GM03348 (cell line): ENCODE measurements around the gene MAP2K5.

Experiments used
- DNase-seq: peaks from one replicate; pipeline ENCODE4 v3.0.0; 2012; ENCODE audit warnings: low spot score

The MAP2K5 gene

DNA sequence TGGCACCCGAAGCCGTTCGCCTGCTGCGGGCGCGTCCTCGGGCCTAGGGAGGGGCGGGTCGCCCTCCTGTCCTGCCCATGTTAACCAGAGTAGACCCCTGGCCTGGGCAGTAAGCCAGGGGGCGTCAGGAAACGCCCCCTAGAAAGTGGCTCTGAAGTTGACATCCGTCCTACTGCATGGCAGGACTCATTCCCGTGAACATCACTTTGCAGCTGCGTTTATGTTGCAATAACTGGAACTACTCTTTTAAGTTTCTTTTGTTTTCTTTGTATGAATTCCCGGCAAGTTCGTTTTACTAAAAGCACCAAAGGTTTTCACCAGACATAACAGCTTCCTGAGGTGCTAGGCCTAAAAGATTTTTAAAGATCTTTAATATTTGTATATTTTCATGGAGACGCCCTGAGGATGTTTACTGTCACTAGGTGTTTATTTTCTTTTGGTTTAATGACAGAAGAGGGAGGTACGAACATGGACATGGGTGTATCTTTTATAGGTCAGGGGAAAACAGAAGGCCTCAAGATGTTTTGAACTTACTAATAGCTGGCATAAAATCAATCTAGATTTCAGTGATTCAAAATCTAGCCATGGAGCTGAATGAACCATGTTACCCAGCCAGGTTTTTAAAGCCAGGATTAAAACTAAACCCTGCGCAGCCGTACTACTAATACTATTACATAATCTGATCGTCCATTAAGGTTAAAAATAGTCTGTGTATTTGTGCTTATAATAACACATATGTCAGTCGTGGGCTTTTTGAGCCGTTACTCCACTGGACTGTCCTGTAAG, 20.5 kb upstream of the MAP2K5 start:
- DNase-seq = peak; percentile 48

DNA sequence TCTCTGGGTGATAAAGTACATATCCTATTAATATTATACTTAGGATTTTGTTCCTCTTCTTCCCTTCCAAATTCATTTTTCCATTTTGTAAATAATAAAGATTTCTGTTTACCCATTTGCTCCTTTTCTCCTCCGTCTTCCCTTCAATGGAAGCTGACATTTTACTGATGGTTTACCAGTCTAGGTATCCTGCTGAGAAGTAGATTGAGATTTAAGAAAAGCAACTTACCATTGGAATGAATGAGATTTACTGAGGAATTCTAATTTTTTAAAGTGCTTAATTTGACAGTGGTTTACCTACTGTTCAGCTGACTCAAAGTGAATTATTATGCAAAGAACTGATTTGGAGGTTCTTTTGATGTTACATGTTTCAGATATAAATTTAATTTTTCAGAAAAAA, 19.2 kb upstream of the MAP2K5 start:
- no peak for DNase-seq

DNA sequence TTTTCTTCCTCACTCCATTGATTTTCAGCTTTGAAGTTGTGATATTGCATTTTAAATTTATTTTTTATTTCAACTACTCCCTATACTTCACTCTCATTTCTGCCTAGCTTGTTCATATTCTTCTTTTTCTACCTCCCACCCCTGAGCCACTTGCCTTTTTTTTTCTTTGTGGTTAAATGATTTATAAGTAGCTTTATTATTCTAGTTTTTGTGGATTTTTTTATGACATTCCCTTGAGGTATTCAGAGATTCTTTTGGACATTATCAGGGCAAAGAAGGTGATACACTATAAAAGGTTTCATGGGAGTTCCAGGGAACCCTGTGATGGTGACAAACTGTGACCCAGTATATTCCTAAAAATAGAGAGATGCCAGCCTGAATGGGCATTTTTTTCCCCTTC, 18.3 kb upstream of the MAP2K5 start:
- no peak for DNase-seq

DNA sequence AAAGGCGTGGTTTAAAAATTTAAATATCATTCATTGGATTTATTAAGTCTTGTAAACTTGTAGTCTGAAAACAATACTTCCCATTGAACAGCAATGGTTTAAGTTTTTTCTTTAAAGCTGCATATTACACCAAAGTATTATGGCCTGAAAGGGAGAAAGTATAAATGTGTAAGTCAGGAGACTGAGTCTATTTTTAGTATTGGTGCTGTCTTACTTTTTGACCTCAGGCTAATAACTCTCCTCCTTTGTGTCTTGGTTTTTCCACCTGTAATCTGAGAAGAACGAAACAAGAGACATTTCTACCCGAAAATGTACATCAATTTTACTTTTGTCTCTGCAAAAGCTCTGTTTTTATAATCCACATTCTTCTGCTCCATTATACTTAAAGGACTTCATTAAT, 14.0 kb upstream of the MAP2K5 start:
- no peak for DNase-seq

DNA sequence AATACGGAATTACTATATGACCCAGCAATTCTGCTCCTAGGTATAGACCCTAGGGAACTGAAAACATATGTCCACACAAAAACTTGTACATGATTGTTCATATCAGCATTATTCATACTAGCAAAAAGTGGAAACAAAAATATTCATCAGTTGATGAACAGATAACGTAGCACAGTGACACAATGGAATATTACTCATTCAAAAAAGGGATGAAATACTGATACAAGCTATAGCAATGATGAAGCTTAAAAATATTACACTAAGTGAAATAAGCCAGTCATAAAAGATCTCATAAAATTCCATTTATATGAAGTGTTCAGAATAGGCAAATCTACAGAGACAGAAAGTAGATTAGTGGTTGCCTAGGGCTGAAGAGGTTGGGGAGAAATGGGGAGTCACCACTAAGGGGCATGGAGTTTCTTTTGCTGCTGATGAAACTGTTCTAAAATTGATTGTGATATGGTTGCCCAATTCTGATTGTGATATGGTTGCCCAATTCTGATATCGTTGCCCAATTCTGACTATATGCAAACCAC, 11.1 kb upstream of the MAP2K5 start:
- DNase-seq = peak; percentile 42

DNA sequence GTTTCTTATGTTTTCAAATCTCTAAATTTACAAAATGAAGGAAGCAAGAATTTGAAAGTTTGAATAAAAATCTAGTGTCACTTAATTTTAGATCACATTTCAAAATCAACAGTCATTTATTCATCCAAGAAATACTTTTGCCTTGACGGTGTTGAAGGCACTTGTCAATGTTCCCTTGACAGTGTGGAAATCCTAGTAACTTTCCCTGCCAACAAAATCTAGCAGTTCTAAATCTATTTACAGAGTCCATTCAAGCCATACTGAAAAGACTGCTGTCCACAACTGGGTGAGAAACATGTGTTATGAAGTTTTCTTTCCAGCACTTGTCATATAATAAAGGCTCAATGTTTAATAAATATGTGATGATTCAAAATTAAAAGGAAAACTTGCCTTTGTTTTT, 8.6 kb upstream of the MAP2K5 start:
- no peak for DNase-seq

DNA sequence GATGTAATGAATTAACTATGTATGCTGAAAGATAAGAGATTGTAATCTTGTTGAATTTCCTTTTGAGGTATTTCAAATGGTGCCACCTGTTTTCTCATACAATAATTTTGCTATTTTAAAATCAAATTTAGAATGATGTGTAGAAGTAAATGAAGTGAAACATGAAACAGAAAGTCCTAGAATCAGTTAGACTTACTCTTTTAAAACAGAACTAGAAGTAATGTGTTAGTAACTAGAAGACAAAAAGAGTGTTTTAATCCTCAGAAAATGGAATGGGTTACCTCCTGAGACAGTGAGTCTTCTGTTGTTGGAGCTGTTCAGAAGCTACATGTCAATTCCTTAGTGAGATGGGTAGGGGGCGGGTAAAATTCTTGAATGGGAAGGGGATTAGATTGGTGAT, 8.1 kb upstream of the MAP2K5 start:
- no peak for DNase-seq

DNA sequence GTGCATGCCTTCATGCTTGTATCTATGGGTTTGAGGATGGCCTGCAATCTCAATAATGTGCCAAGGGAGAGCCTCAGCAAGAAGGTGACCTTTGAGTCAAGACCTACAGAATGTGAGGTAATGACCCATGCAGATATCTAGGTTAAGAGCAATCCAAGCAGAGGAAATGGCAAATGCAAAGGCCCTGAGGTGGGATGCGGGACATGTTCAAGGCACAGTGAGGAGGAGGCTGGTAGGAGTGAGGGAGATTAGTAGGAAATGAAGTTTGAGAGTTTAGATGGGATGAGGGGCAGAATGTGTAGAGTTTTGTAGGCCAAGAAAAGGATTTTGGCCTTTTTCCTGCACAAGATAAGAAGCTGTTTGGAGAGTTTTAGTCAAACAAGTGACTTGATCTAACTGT, 4.7 kb upstream of the MAP2K5 start:
- DNase-seq = no peak

DNA sequence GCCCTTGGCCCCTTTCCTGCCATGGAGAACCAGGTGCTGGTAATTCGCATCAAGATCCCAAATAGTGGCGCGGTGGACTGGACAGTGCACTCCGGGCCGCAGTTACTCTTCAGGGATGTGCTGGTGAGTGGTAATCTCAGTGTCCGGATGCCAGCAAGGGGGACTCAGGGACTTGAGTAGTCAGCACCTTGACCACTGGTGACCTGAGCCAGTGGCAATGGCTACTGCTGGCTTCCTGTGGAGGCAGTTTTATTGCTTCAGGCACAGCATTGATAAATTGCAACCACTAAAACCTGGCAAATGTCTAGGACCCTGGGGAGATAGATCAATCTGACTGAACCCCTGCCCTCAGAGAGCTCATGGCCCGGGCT, 830 bp downstream of the MAP2K5 start:
- DNase-seq = peak; percentile 36

DNA sequence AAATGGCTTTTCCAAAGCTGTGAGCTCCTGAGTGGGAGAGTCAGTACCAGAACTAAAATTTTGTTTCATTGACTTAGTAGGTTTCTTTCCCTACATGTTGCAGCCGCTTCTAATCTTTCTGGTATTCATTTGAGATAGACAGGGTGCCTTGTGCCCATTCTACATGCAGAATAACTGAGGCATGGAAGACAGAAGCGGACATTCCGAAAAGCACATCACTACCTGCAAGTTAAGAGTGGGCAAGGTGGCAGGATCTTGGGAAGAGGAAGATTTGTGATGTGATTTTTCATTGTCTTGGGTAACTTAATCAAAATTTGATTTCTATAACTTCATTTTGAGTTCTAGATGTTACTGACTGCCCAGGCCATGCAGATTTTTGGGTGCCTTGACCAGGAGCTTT, 2.0 kb downstream of the MAP2K5 start:
- DNase-seq = no peak

DNA sequence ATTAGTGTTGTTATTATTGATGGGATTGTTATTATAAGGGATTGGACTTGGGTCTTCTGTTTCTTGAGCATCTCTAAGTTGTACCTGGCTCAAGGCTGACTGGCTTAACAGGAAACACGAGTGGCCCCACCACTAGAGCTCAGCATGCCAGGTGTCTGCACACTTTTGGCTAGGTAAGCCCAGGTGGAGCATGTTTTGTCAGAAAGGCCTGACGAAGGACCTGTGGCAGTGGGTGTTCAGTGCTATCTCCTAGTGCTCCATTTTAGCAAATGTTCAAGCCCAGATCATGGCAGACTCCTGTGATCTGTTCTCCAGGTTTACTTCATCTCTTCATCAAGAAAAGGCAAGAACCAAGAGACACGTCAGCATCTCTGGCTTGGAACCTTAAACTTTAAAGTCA, 3.4 kb downstream of the MAP2K5 start:
- DNase-seq = no peak

DNA sequence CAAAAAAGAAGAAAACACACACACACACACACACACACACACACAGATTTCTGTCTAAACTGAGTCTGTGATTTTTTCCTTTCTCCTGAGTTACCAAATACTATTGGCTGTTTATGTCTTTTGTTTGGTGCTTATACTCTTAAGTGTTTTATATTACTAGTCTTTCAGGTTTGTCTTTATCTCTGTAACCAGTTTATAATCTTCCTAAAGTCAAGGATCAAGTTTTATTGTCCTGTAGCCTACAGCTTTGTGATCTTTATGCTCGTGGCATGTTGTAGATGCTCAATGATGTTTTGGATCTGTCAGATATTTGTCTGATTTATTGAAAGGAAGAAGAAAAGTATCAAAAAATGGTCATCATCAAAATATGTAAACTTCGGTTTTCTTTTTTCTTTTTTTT, 4.6 kb downstream of the MAP2K5 start:
- DNase-seq = no peak

DNA sequence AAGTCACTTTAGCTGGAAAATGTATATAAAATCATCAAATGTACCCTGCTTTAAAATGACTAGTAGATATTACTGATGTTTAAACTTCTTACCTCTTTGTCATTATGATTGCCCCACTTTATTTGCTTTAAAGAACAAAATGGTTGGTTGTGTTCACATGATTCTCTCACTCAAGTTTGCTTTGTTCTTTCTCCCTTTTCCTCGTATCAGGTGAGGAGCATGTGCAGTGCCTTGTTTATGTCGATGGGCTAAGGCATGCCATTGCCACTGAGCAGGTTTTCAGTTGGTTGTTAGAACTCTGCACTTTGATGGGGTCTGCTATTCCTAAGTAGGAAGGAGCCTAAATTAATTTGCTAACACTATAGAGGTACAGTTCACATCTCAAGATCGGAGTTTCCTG, 5.3 kb downstream of the MAP2K5 start:
- no peak for DNase-seq

DNA sequence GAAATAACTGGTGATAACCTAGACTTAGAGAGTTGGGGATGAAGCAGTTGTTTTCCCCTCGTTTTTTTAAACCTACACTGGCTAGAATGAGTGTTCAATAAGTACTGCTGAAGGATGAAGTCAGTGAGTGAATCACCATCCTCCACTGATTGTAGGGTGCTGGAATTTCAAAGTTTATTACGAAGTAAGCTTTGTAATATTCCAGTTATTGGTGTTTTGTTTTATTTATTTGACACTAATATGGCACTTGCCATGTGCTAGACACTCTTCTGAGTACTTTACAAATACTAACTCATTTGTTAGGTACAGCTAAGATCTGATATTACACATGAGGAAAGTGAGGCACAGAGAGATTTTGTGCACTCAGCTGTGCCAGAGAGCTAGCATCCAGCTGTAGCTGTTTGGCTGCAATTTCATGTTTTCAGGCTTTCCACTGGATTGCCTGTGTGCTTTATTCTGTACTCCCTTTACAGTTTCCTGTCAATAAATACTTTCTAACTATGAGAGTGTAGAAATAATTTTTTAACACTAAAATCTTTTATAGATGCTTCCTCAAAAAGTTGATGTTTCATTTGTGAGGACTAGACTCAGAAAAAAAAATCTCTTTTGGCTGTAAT, 5.8 kb downstream of the MAP2K5 start:
- peak; percentile 64 for DNase-seq

DNA sequence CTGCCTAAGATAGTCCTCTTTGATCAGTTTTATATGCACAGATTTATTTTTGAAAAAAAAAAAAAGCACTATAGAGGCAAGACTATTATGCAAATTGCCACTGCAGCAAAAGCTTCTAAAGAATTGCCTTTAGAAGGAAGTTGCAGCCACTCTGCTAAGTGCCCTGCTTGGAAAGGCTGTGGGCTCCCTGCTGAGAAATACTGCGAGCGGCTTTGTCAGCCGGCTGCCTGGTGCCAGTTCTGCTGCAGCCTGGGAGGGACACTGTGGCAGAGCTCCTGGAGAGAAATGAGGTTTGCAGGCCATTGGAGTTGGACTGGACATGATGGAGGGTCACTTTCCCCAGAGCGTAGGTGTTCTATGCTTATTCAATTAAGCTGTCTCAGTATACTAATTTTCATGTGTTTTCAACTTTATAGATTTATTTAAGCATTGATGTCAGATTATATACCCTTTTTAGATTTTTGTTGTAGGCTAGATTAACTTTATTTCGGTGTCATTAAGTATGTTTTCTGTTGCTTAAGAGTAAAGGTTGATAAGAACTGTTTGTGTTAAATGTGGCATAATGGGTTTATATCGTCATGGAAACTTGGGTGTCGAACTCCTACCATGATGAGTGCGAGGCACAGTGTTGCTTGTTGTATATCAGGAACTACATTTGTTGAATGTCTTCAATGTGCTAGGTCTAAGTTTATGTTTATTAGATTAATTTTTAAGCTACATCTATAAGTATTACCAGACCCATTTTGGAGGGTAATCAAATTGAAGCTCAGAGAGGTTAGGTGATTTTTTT, 6.6 kb downstream of the MAP2K5 start:
- DNase-seq = peak; percentile 17

DNA sequence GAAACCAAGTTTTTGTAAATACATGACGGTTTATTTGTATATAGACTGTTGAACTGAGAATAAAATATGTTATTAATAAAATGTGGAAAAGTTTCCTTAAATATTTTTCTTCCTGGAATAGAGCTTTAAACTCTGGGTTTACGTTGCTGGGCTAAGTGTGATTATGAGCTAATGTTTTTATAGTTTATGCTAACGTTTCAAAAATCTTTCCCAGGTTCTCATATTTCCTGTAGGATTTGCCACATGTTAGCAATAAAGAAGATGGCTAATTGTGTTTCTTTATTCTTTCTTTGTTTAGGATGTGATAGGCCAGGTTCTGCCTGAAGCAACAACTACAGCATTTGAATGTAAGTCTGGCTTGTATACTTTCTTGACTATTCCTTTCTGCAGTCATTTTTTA, 7.2 kb downstream of the MAP2K5 start:
- no peak for DNase-seq

DNA sequence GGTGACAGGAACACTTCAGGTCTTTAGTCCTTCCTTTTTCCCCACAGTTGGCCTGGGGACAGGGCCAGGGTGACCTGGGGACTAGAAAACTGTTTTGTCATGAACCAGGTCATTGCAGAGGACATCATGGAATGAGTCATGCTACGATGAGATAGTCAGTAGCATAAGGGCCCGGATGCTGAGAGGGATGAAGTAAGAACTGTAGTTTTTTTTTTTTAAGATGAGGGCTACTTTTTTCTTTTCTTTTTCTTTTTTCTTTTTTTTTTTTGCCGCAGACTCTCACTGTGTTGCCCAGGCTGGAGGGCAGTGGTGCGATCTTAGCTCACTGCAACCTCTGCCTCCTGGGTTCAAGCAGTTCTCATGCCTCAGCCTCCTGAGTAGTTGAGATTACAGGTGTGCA, 8.0 kb downstream of the MAP2K5 start:
- peak; percentile 23 for DNase-seq

DNA sequence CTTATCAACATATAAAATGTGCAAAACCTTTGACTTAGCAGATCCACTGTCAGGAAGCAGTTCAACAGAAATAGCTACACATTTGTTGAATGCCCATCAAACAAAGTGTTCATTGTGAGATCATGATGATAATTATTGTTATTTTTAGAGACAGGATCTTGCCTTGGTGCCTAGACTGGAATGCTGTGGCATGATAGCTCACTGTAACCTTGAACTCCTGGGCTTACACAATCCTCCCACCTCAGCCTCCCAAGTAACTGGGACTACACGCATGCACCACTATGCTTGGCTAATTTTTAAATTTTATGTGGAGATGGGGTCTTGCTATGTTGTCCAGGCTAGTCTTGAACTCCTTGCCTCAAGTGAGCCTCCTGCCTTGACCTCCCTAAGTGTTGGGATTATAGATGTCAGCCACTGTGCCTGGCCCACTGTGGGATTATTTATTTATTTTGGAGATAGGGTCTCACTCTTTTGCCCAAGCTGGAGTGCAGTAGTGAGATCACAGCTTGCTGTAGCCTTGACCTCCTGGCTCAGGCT, 8.8 kb downstream of the MAP2K5 start:
- DNase-seq = no peak

DNA sequence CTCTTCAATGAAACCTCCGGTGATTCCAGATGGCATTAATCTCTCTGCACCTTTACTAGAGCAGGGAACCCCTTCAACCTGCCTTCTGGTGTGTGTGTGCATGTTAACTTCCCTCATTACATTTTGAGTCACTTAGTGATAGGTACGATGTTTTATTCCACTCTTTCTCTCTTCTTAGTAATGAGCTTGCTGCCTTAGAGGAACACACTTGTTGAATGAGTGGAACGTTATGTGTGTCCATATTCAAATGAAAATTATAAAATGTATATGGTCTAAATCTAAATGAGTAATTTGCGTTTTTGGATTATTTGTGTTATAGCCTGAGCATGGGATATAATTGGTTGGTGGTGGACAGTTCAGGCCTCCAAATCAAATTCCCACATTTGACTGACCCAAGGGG, 12.1 kb downstream of the MAP2K5 start:
- no peak for DNase-seq

DNA sequence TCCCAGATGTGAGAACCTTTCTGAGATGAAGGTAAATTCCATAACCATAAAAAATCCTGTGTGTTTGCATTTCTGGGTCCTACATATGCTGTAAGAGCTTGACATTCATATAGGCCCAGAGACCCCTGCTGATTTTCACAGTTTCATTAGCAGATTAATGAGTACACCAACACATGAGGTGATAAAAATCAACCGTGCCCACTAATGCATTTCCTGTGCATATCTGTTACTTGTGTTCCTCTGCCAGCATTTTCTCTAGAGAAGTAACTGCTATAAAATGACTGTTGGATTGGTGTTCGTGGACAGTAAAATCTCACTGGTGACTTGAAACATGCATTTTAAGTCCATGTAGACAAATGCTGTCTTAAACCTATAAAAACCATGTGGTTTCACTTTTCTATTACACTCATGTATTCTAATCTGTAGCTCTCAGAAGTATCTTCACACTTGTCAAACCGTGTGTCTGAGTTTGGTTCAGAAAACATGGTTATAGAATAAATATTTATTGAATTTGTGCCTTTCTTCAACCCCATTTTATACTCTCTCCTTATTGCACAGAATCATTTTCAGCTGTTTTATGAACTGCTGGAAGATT, 14.6 kb downstream of the MAP2K5 start:
- no peak for DNase-seq

DNA sequence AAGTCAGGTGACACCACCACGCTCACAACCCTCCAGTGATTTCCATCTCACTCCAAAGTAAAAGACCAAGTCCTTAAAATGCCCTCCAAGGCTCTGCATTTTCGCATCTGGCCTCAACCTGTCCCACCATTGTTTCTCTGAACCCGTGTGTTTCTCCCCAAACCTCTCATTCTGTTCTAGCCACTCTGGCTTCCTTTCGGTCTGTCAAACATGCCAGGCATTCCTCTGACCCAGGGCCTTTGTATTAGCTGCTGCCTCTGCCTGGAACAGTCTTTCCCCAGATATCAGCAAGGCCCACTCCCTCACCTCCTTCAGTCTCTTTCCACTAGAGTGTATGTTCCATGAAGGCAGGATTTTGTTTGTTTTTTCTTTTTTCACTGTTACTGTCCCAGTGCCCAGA, 16.0 kb downstream of the MAP2K5 start:
- DNase-seq = no peak

DNA sequence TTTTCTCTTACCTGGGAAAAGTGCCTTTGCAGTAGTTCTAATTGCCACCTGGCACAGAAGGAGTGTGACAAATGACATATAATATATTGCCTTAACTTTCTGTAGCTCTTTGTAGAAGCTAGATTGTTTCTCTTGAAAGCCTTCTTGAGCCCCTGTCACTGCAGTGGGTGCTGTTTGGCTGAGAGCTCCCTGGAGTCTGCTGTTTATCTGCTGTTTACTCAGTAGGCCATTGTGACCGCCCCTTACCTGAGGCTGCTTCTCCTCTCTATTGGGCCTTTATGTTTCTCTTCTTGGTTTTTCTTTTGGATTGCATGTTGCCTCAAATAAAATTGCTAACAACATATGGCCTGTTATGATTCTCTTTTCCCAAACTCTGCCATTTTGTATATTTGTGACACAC, 16.7 kb downstream of the MAP2K5 start:
- no peak for DNase-seq
